ENCODE data around the gene KCNQ1. TPM values are rescaled to one million over a fixed set of nuclear protein-coding genes. Genes with fewer than 3 reads are reported as not detected.

The KCNQ1 gene
- polyA plus RNA-seq, 1 of the 3 experiments (the other 2 are of a cell fraction), result 0.05 TPM

GRCh38 chr11:2713094-2713493, 268.3 kb downstream of the KCNQ1 start:
- H3K36me3 ChIP-seq (replicated peaks in 1 of 2; ENCODE audit: control insufficient read depth in 1 of 2, insufficient read depth in 2 of 2, low read length in 1 of 2), result no peaks in the 10 kb centered on the region
- POLR2A ChIA-PET, result no interaction called here
- DNase-seq, result no peak
- H3K9me2 ChIP-seq, result no peaks in the 10 kb centered on the region
- no peaks in the 10 kb centered on the region for H4K20me1 ChIP-seq (ENCODE audit: insufficient read depth)
- no peaks in the 10 kb centered on the region for H3K27me3 ChIP-seq (ENCODE audit: insufficient read depth)
- no peak overlapping the region for H3K4me3 ChIP-seq (ENCODE audit: low read depth in 2 of 2, low read length in 1 of 2)
- H3K79me2 ChIP-seq (ENCODE audit: insufficient read depth), result no peaks in the 10 kb centered on the region
- H3K9ac ChIP-seq, result no peak overlapping the region
- no peak overlapping the region for H3K4me2 ChIP-seq
- H3K27ac ChIP-seq (ENCODE audit: low read depth in 2 of 2, low read length in 1 of 2), result peak overlapping the region in 1 of 2 experiments; percentile 76; a peak in 2 of 4 replicates
- CTCF ChIA-PET, result interaction anchor here (0.6 to 1.1 kb wide), 4 partner anchors 21 to 178 kb away, joined by 3 read pairs; partner anchors contain the start of gene CDKN1C
- 67% methylated on average over 11 of the region's 12 CpGs for WGBS (ENCODE audit: low lambda C conversion rate)
- H3F3A ChIP-seq (replicated peaks; ENCODE audit: insufficient read depth), result no peaks in the 10 kb centered on the region
- 0 out of 2 replicates have a peak, but pooled peaks cover 3% of the 10 kb centered on the region for H3K9me3 ChIP-seq
- H2AFZ ChIP-seq (ENCODE audit: low read depth), result no peak overlapping the region
- TF ChIP-seq POLR2AphosphoS5 (IDR thresholded peaks at IDR 0.05; ENCODE audit: low read depth, low read length), result no peak
- TF ChIP-seq SIN3A (IDR thresholded peaks at IDR 0.05; ENCODE audit: borderline replicate concordance, low read depth, low read length), result no peak
- no peak for TF ChIP-seq EZH2phosphoT487 (IDR thresholded peaks at IDR 0.05; ENCODE audit: borderline replicate concordance, low read depth)
- no peak for TF ChIP-seq MXI1 (IDR thresholded peaks at IDR 0.05; ENCODE audit: low read depth, low read length)
- TF ChIP-seq FOXJ3 (CRISPR knock-in tag; IDR thresholded peaks at IDR 0.05), result no peak
- TF ChIP-seq GATA2 (CRISPR knock-in tag; IDR thresholded peaks at IDR 0.05), result no peak
- H3K4me1 ChIP-seq (ENCODE audit: control insufficient read depth in 1 of 2, insufficient read depth in 2 of 2, low read depth in 1 of 2, low read length in 1 of 2), result peaks cover 0 to 75% of the 10 kb centered on the region in 2 experiments; a peak in 1 of 4 replicates

- Histone ChIP-seq H3K79me2 (ENCODE audit: insufficient read depth) (no peaks in the 10 kb centered on the region), H3K9me3 (0 out of 2 replicates have a peak, but pooled peaks cover 3% of the 10 kb centered on the region), H3K4me3 (ENCODE audit: low read depth in 2 of 2, low read length in 1 of 2) (no peak overlapping the region), H4K20me1 (ENCODE audit: insufficient read depth) (no peaks in the 10 kb centered on the region), H3K36me3 (replicated peaks in 1 of 2; ENCODE audit: control insufficient read depth in 1 of 2, insufficient read depth in 2 of 2, low read length in 1 of 2) (no peaks in the 10 kb centered on the region), H3K27ac (ENCODE audit: low read depth in 2 of 2, low read length in 1 of 2) (peak overlapping the region in 1 of 2 experiments; percentile 76; a peak in 2 of 4 replicates), H3K4me1 (ENCODE audit: control insufficient read depth in 1 of 2, insufficient read depth in 2 of 2, low read depth in 1 of 2, low read length in 1 of 2) (peaks cover 0 to 75% of the 10 kb centered on the region in 2 experiments; a peak in 1 of 4 replicates), H2AFZ (ENCODE audit: low read depth) (no peak overlapping the region), H3F3A (replicated peaks; ENCODE audit: insufficient read depth) (no peaks in the 10 kb centered on the region), H3K27me3 (ENCODE audit: insufficient read depth) (no peaks in the 10 kb centered on the region), H3K4me2 (no peak overlapping the region), H3K9ac (no peak overlapping the region), H3K9me2 (no peaks in the 10 kb centered on the region)
- CTCF ChIA-PET, result interaction anchor here (0.6 to 1.5 kb wide), 4 partner anchors 20 to 181 kb away, joined by 3 to 4 read pairs (median 3); partner anchors contain the start of gene CDKN1C
- TF ChIP-seq EP300 (IDR thresholded peaks at IDR 0.05; ENCODE audit: borderline replicate concordance in 1 of 2, low read depth in 1 of 2, low read length in 1 of 2) (peak in 1 of 2 experiments; percentile 9; a peak in 1 of 4 replicates), GABPA (IDR thresholded peaks at IDR 0.05; ENCODE audit: low read depth) (no peak)
- 64% methylated on average over 20 of the region's 26 CpGs for WGBS (ENCODE audit: low lambda C conversion rate)
- peak; percentile 66 for DNase-seq
- POLR2A ChIA-PET, result no interaction called here
Measured at GRCh38 chr11:2713661-2714462, 269.1 kb downstream of the KCNQ1 start.

GRCh38 chr11:2714463-2714800, 269.6 kb downstream of the KCNQ1 start:
- no peak overlapping the region for H3K4me2 ChIP-seq
- no peaks in the 10 kb centered on the region for H3K36me3 ChIP-seq (replicated peaks in 1 of 2; ENCODE audit: control insufficient read depth in 1 of 2, insufficient read depth in 2 of 2, low read length in 1 of 2)
- H3K9me3 ChIP-seq, result 0 out of 2 replicates have a peak, but pooled peaks cover 3% of the 10 kb centered on the region
- DNase-seq, result no peak
- H4K20me1 ChIP-seq (ENCODE audit: insufficient read depth), result no peaks in the 10 kb centered on the region
- no peaks in the 10 kb centered on the region for H3K27me3 ChIP-seq (ENCODE audit: insufficient read depth)
- H3K4me1 ChIP-seq (ENCODE audit: control insufficient read depth in 1 of 2, insufficient read depth in 2 of 2, low read depth in 1 of 2, low read length in 1 of 2), result peaks cover 0 to 71% of the 10 kb centered on the region in 2 experiments; a peak in 1 of 4 replicates
- 39% methylated on average over 6 of the region's 9 CpGs for WGBS (ENCODE audit: low lambda C conversion rate)
- no peak overlapping the region for H2AFZ ChIP-seq (ENCODE audit: low read depth)
- TF ChIP-seq NRF1 (IDR thresholded peaks at IDR 0.05; ENCODE audit: low read depth, low read length) (no peak), ELF1 (IDR thresholded peaks at IDR 0.05) (no peak), RAD21 (IDR thresholded peaks at IDR 0.05; ENCODE audit: low read length) (no peak), FOXM1 (IDR thresholded peaks at IDR 0.05; ENCODE audit: low read depth) (no peak)
- peak overlapping the region in 1 of 2 experiments; percentile 76; a peak in 1 of 4 replicates for H3K27ac ChIP-seq (ENCODE audit: low read depth in 2 of 2, low read length in 1 of 2)
- ChIA-PET CTCF (interaction anchor here (1.5 kb wide), 1 partner anchor 182 kb away, joined by 4 read pairs; no protein-coding TSS in a partner anchor), POLR2A (interaction anchor here (1.5 kb wide), 1 partner anchor 11 kb away, joined by 3 read pairs; no protein-coding TSS in a partner anchor)
- no peaks in the 10 kb centered on the region for H3K79me2 ChIP-seq (ENCODE audit: insufficient read depth)
- no peaks in the 10 kb centered on the region for H3K9me2 ChIP-seq
- no peaks in the 10 kb centered on the region for H3F3A ChIP-seq (replicated peaks; ENCODE audit: insufficient read depth)
- H3K4me3 ChIP-seq (ENCODE audit: low read depth in 2 of 2, low read length in 1 of 2), result no peak overlapping the region
- H3K9ac ChIP-seq, result no peak overlapping the region

Data from SK-N-SH (cell line).